ENCODE measurements around the gene CD8A. TPM values are rescaled to one million over a fixed set of nuclear protein-coding genes. Genes with fewer than 3 reads are reported as not detected.

The CD8A gene
- total RNA-seq, 4 donors from 2014 or later = 0.83 to 5.5 (median 1.1) TPM

DNA sequence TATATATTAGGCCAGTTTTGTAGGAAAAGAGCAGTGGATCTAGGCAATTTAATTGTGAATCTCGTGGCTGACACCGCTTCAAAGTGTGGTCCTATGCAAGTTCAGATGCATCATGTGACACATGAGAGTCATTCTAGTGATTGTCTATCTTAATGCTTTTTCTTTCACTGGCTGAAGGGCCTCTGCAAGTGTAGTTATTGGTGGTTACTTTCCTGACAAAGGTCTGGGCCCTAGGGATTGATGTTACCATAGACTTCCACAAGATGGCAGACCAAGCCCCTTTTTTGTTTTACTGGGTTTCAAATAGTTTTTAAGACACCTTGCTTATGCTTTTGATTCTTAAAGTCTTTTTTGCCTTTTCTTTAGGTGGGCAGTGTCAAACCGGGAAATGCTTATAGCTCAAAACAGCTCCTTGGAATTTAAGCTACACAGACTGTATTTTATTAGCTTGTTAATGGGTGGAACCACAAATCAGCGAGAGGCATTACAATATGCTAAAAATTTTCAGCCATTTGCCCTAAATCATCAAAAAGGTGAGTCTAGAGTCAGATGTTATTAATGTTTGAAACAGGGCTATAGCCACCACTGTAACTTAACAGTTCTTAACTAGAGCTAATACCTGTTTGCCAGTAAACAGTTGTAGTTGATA lies 25.9 kb downstream of the CD8A start:
- WGBS = 71% methylated on average over 4 of the region's 4 CpGs
- Histone ChIP-seq H3K27me3 (no peaks in the 10 kb centered on the region), H3K4me3 (no peak overlapping the region), H3K36me3 (peaks cover 0 to 37% (median 17%) of the 10 kb centered on the region in 4 donors), H3K27ac (replicated peaks in 1 of 4) (no peak overlapping the region), H3K4me1 (peaks cover 10 to 36% (median 26%) of the 10 kb centered on the region in 4 donors), H3K9me3 (no peaks in the 10 kb centered on the region)
- intact Hi-C loops (cut with DNase I) = no loop called here
- no peak for DNase-seq (ENCODE audit: extremely low spot score)
- TF ChIP-seq, protein P1, sequence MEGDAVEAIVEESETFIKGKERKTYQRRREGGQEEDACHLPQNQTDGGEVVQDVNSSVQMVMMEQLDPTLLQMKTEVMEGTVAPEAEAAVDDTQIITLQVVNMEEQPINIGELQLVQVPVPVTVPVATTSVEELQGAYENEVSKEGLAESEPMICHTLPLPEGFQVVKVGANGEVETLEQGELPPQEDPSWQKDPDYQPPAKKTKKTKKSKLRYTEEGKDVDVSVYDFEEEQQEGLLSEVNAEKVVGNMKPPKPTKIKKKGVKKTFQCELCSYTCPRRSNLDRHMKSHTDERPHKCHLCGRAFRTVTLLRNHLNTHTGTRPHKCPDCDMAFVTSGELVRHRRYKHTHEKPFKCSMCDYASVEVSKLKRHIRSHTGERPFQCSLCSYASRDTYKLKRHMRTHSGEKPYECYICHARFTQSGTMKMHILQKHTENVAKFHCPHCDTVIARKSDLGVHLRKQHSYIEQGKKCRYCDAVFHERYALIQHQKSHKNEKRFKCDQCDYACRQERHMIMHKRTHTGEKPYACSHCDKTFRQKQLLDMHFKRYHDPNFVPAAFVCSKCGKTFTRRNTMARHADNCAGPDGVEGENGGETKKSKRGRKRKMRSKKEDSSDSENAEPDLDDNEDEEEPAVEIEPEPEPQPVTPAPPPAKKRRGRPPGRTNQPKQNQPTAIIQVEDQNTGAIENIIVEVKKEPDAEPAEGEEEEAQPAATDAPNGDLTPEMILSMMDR (IDR thresholded peaks at IDR 0.05) = peak; percentile 61 to 78 (median 70)
- no peak for TF ChIP-seq POLR2A (IDR thresholded peaks at IDR 0.05; ENCODE audit: low read depth)

GRCh38 chr2:86760371-86760770 lies 30.3 kb downstream of the CD8A start:
- H3K36me3 ChIP-seq = peaks cover 0 to 10% (median 3%) of the 10 kb centered on the region in 4 donors
- no peak for TF ChIP-seq POLR2A (IDR thresholded peaks at IDR 0.05; ENCODE audit: low read depth)
- no peak for TF ChIP-seq POLR2AphosphoS5 (IDR thresholded peaks at IDR 0.05)
- TF ChIP-seq, protein P1 (IDR thresholded peaks at IDR 0.05) = no peak
- no peak for TF ChIP-seq EP300 (IDR thresholded peaks at IDR 0.05)
- H3K9me3 ChIP-seq = no peaks in the 10 kb centered on the region
- no peaks in the 10 kb centered on the region for H3K27me3 ChIP-seq
- DNase-seq (ENCODE audit: extremely low spot score) = no peak
- peaks cover 11 to 31% (median 25%) of the 10 kb centered on the region in 4 donors for H3K4me1 ChIP-seq
- intact Hi-C loops (cut with DNase I) = no loop called here
- H3K4me3 ChIP-seq = no peak overlapping the region
- 75% methylated on average over 4 of the region's 4 CpGs for WGBS
- no peak overlapping the region for H3K27ac ChIP-seq (replicated peaks in 1 of 4)

GRCh38 chr2:86758405-86758804 lies 32.3 kb downstream of the CD8A start:
- H3K9me3 ChIP-seq = no peaks in the 10 kb centered on the region
- H3K4me1 ChIP-seq = peaks cover 11 to 19% (median 15%) of the 10 kb centered on the region in 4 donors
- H3K4me3 ChIP-seq = no peak overlapping the region
- intact Hi-C loops (cut with DNase I) = no loop called here
- no peak for DNase-seq (ENCODE audit: extremely low spot score)
- H3K36me3 ChIP-seq = peaks cover 0 to 28% (median 13%) of the 10 kb centered on the region in 4 donors
- 94% methylated on average over 3 of the region's 3 CpGs for WGBS
- no peak overlapping the region for H3K27ac ChIP-seq (replicated peaks in 1 of 4)
- no peak for TF ChIP-seq POLR2A (IDR thresholded peaks at IDR 0.05; ENCODE audit: low read depth)
- TF ChIP-seq, protein P1 (IDR thresholded peaks at IDR 0.05) = no peak
- no peak for TF ChIP-seq POLR2AphosphoS5 (IDR thresholded peaks at IDR 0.05)
- TF ChIP-seq EP300 (IDR thresholded peaks at IDR 0.05) = no peak
- H3K27me3 ChIP-seq = no peaks in the 10 kb centered on the region

- Histone ChIP-seq H3K9me3 (peaks cover 0 to 12% (median 8%) of the 10 kb centered on the region in 4 donors), H3K4me3 (no peak overlapping the region), H3K36me3 (peaks cover 4 to 41% (median 22%) of the 10 kb centered on the region in 4 donors), H3K4me1 (peaks cover 2 to 11% (median 8%) of the 10 kb centered on the region in 4 donors), H3K27ac (replicated peaks in 1 of 4) (no peak overlapping the region), H3K27me3 (no peaks in the 10 kb centered on the region)
- TF ChIP-seq, protein P1 (IDR thresholded peaks at IDR 0.05) = no peak
- TF ChIP-seq EP300 (IDR thresholded peaks at IDR 0.05) (no peak), POLR2A (IDR thresholded peaks at IDR 0.05; ENCODE audit: low read depth) (no peak), POLR2AphosphoS5 (IDR thresholded peaks at IDR 0.05) (no peak)
- intact Hi-C loops (cut with DNase I) = no loop called here
- DNase-seq (ENCODE audit: extremely low spot score) = no peak
These were observed 37.1 kb downstream of the CD8A start for GRCh38 chr2:86753606-86754005.

Data from esophagus muscularis mucosa (tissue), 4 donors.